Choroid plexus epithelial cell (primary cell): ENCODE measurements around the gene CWH43.
"Not testable (repeated sequence)": the region's sequence is repeated elsewhere in the genome, so short reads cannot be mapped to it uniquely, and the experiment has no call there.

Source experiments
- DNase-seq: peaks from one replicate; pipeline ENCODE4 v3.0.0-alpha.2; 2010; ENCODE audit warnings: low read depth
- H3K4me3 ChIP-seq: 2 replicates; pipeline ENCODE4 v1.5.1; 2011; ENCODE audit warnings: low read depth, mild to moderate bottlenecking, control low read depth, low read length, moderate library complexity

The CWH43 gene

GRCh38 chr4:49103436-49104136 is 117.5 kb downstream of the CWH43 start:
- H3K4me3 ChIP-seq, DNase-seq: not testable (repeated sequence)

DNA sequence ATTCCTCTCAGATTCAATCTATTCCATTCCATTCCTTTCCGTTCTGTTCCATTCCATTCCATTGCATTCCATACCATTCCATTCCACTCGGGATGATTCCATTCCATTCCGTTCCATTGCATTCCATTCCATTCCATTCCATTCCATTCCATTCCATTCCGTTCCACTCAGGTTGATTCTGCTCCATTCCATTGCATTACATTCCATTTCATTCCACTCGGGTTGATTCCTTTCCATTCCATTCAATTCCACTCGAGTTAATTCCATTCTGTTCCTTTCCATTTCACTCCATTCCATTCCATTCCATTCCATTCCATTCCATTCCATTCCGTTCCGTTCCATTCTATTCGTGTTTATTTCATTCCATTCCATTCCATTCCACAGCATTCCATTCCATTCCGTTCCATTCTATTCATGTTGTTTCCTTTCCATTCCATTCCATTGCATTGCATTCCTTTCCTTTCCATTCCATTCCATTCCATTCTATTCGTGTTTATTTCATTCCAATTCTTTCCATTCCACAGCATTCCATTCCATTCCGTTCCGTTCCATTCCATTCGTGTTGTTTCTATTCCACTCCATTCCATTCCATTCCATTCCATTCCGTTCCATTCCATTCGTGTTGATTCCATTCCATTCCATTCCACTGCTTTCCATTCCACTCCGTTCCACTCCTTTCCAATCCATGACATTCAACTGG is 118.3 kb downstream of the CWH43 start:
- not testable (repeated sequence) for H3K4me3 ChIP-seq, DNase-seq

- not testable (repeated sequence) for H3K4me3 ChIP-seq, DNase-seq
These were observed 119.3 kb downstream of the CWH43 start for GRCh38 chr4:49105248-49105904.

GRCh38 chr4:49107262-49107661 is 121.2 kb downstream of the CWH43 start:
- DNase-seq = peak; percentile 33
- H3K4me3 ChIP-seq = not testable (repeated sequence)

GRCh38 chr4:49108183-49108978 is 122.3 kb downstream of the CWH43 start:
- not testable (repeated sequence) for DNase-seq, H3K4me3 ChIP-seq

DNA sequence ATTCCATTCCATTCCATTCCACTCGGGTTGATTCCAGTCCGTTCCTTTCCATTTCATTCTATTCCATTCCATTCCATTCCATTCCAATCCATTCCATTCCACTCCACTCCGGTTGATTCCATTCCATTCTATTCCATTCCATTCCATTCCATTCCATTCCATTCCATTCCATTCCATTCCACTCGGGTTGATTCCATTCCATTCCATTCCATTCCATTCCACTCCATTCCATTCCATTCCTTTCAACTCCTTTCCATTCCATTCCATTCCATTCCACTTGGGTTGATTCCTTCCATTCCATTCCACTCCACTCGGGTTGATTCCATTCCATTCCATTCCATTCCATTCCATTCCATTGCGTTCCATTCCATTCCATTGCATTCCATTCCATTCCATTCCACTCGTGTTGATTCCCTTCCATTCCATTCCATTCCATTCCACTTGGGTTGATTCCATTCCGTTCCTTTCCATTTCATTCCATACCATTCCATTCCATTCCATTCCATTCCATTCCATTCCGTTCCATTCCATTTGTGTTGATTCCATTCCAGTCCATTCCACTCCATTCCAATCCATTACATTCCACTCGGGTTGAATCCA is 123.6 kb downstream of the CWH43 start:
- not testable (repeated sequence) for DNase-seq, H3K4me3 ChIP-seq

DNA sequence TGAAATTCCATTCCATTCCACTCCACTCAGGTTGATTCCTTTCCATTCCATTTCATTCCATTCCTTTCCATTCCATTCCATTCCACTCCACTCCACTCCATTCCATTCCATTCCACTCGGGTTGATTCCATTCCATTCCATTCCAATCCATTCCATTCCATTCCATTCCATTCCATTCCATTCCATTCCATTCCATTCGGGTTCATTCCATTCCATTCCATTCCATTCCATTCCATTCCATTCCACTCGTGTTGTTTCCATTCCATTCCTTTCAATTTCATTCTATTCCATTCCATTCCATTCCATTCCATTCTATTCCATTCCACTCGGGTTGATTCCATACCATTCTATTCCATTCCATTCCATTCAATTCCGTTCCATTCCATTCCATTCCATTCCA is 124.5 kb downstream of the CWH43 start:
- not testable (repeated sequence) for DNase-seq, H3K4me3 ChIP-seq
